OCI-LY3 (cell line): ENCODE measurements around the gene ACTL10.
"Not testable (repeated sequence)": the region's sequence is repeated elsewhere in the genome, so short reads cannot be mapped to it uniquely, and the experiment has no call there.

Experiments used
- CTCF ChIP-seq: fragments of 200-600, 300-600 bp; sonication (generic); IDR thresholded peaks from 2 replicates; pipeline ENCODE4 v1.5.1; 2014; ENCODE audit warnings: antibody characterized with exemption, low read length, low read depth
- EZH2phosphoT487 ChIP-seq: fragments of 200-600 bp; shearing (Covaris generic); IDR thresholded peaks from 2 replicates; pipeline ENCODE4 v1.6.1; 2018; ENCODE audit warnings: antibody characterized with exemption, mixed run types, low read depth

DNA sequence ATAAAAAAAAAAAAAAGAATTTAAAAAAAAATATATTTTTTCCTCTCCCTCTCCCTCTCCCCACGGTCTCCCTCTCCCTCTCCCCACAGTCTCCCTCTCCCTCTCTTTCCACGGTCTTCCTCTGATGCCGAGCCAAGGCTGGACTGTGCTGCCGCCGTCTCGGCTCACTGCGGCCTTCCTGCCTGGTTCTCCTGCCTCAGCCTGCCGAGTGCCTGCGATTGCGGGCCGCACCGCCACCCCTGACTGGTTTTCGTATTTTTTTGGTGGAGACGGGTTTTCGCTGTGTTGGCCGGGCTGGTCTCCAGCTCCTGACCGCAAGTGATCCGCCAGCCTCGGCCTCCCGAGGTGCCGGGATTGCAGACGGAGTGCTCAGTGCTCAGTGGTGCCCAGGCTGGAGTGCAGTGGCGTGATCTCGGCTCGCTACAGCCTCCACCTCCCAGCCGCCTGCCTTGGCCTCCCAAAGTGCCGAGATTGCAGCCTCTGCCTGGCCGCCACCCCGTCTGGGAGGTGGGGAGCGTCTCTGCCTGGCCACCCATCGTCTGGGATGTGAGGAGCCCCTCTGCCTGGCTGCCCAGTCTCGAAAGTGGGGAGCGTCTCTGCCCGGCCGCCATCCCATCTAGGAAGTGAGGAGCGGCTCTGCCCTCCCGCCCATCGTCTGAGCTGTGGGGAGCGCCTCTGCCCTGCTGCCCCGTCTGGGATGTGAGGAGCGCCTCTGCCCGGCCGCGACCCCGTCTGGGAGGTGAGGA lies 34.1 kb downstream of the ACTL10 start:
- not testable (repeated sequence) for TF ChIP-seq EZH2phosphoT487, CTCF
